GM18499 (cell line): ENCODE measurements around the gene MYLK.
"Not testable (repeated sequence)": the region's sequence is repeated elsewhere in the genome, so short reads cannot be mapped to it uniquely, and the experiment has no call there.

Source experiments
- ATAC-seq: cut with Tn5 transposase; IDR thresholded peaks from one replicate; pipeline ENCODE4 v1.9.1; 2021; ENCODE audit warnings: moderate number of reproducible peaks; ENCODE audit not compliant: insufficient read depth, unreplicated experiment

Gene MYLK

GRCh38 chr3:123732447-123732846, 151.7 kb downstream of the MYLK start:
- no peak for ATAC-seq

- no peak for ATAC-seq
Observed at GRCh38 chr3:123730829-123731228, 153.3 kb downstream of the MYLK start.

- ATAC-seq: no peak
Observed at GRCh38 chr3:123728991-123729390, 155.1 kb downstream of the MYLK start.

GRCh38 chr3:123728014-123728413, 156.1 kb downstream of the MYLK start:
- no peak for ATAC-seq

GRCh38 chr3:123725652-123726400, 158.3 kb downstream of the MYLK start:
- no peak for ATAC-seq

GRCh38 chr3:123724306-123724705, 159.8 kb downstream of the MYLK start:
- ATAC-seq: no peak

- no peak for ATAC-seq
Observed at GRCh38 chr3:123723522-123724168, 160.5 kb downstream of the MYLK start.

- no peak for ATAC-seq
Observed at GRCh38 chr3:123723070-123723469, 161.1 kb downstream of the MYLK start.

- ATAC-seq: no peak
Observed at GRCh38 chr3:123722456-123722855, 161.7 kb downstream of the MYLK start.

GRCh38 chr3:123722021-123722420, 162.1 kb downstream of the MYLK start:
- ATAC-seq: no peak

- not testable (repeated sequence) for ATAC-seq
Observed at GRCh38 chr3:123721095-123721689, 162.9 kb downstream of the MYLK start.

GRCh38 chr3:123720638-123721037, 163.5 kb downstream of the MYLK start:
- ATAC-seq: no peak

GRCh38 chr3:123719862-123720453, 164.2 kb downstream of the MYLK start:
- ATAC-seq: no peak

- ATAC-seq: not testable (repeated sequence)
Observed at GRCh38 chr3:123719061-123719756, 164.9 kb downstream of the MYLK start.

GRCh38 chr3:123718108-123718507, 166.0 kb downstream of the MYLK start:
- ATAC-seq: no peak

GRCh38 chr3:123717451-123717850, 166.7 kb downstream of the MYLK start:
- ATAC-seq: not testable (repeated sequence)

GRCh38 chr3:123716411-123716810, 167.7 kb downstream of the MYLK start:
- ATAC-seq: no peak

- ATAC-seq: no peak
Observed at GRCh38 chr3:123713211-123713610, 170.9 kb downstream of the MYLK start.

- ATAC-seq: no peak
Observed at GRCh38 chr3:123712077-123712860, 171.9 kb downstream of the MYLK start.

- ATAC-seq: no peak
Observed at GRCh38 chr3:123711356-123711755, 172.8 kb downstream of the MYLK start.
